ENCODE results near the gene DENND2D.

- TF ChIP-seq CTCF (IDR thresholded peaks at IDR 0.05; ENCODE audit: insufficient read depth, low read depth, low read length): no peak
- TF ChIP-seq EZH2 (IDR thresholded peaks at IDR 0.05; ENCODE audit: insufficient read depth, low read length): no peak
Observed at GRCh38 chr1:111227851-111228747, 27.7 kb upstream of the DENND2D start.

Measured in astrocyte (in vitro differentiated cells and primary cell).